Measurements from ENCODE around the gene FAM131C.
"Not testable (repeated sequence)": the region's sequence is repeated elsewhere in the genome, so short reads cannot be mapped to it uniquely, and the experiment has no call there.

GRCh38 chr1:16033103-16033632, 40.3 kb downstream of the FAM131C start:
- not testable (repeated sequence) for TF ChIP-seq POLR2A (IDR thresholded peaks at IDR 0.05; ENCODE audit: low read depth, low read length); SPI1 (IDR thresholded peaks at IDR 0.05; ENCODE audit: low read depth, low read length); TAF1 (IDR thresholded peaks at IDR 0.05; ENCODE audit: low read depth, low read length); POLR2AphosphoS5 (IDR thresholded peaks at IDR 0.05; ENCODE audit: low read depth, low read length); POU2F2 (IDR thresholded peaks at IDR 0.05; ENCODE audit: low read depth, low read length); PAX5 (IDR thresholded peaks at IDR 0.05; ENCODE audit: insufficient read depth, low read length, severe bottlenecking)

Measured in GM12891 (cell line).